MM.1S (cell line): ENCODE results near the gene ARHGAP4.

ENCODE experiments used
- EZH2 ChIP-seq: fragments of 300-600 bp; sonication (generic); optimal IDR thresholded peaks from 2 replicates; pipeline ENCODE3; 2017; ENCODE audit warnings: low read depth, mild to moderate bottlenecking, antibody characterized with exemption, low read length, mixed read lengths
- EZH2phosphoT487 ChIP-seq: fragments of 300-600 bp; sonication (generic); IDR thresholded peaks from 2 replicates; pipeline ENCODE4 v1.6.1; 2018; ENCODE audit warnings: antibody characterized with exemption, low read length
- TF ChIP-seq, protein P1 (sequence below): fragments of 300-600 bp; sonication (generic); IDR thresholded peaks from 2 replicates; pipeline ENCODE4 v1.5.1; 2016; ENCODE audit warnings: antibody characterized with exemption, low read length, mixed read lengths

- TF ChIP-seq, protein P1, sequence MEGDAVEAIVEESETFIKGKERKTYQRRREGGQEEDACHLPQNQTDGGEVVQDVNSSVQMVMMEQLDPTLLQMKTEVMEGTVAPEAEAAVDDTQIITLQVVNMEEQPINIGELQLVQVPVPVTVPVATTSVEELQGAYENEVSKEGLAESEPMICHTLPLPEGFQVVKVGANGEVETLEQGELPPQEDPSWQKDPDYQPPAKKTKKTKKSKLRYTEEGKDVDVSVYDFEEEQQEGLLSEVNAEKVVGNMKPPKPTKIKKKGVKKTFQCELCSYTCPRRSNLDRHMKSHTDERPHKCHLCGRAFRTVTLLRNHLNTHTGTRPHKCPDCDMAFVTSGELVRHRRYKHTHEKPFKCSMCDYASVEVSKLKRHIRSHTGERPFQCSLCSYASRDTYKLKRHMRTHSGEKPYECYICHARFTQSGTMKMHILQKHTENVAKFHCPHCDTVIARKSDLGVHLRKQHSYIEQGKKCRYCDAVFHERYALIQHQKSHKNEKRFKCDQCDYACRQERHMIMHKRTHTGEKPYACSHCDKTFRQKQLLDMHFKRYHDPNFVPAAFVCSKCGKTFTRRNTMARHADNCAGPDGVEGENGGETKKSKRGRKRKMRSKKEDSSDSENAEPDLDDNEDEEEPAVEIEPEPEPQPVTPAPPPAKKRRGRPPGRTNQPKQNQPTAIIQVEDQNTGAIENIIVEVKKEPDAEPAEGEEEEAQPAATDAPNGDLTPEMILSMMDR: no peak
- TF ChIP-seq EZH2 (no peak), EZH2phosphoT487 (no peak)
Observed at GRCh38 chrX:153948847-153949805, 23.1 kb upstream of the ARHGAP4 start.
